ENCODE measurements around the gene RNGTT.

GRCh38 chr6:88609983-88610382, 353.4 kb downstream of the RNGTT start:
- TF ChIP-seq, protein P1, sequence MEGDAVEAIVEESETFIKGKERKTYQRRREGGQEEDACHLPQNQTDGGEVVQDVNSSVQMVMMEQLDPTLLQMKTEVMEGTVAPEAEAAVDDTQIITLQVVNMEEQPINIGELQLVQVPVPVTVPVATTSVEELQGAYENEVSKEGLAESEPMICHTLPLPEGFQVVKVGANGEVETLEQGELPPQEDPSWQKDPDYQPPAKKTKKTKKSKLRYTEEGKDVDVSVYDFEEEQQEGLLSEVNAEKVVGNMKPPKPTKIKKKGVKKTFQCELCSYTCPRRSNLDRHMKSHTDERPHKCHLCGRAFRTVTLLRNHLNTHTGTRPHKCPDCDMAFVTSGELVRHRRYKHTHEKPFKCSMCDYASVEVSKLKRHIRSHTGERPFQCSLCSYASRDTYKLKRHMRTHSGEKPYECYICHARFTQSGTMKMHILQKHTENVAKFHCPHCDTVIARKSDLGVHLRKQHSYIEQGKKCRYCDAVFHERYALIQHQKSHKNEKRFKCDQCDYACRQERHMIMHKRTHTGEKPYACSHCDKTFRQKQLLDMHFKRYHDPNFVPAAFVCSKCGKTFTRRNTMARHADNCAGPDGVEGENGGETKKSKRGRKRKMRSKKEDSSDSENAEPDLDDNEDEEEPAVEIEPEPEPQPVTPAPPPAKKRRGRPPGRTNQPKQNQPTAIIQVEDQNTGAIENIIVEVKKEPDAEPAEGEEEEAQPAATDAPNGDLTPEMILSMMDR (IDR thresholded peaks at IDR 0.05), result no peak
- TF ChIP-seq POLR2A (IDR thresholded peaks at IDR 0.05) (no peak), POLR2AphosphoS5 (IDR thresholded peaks at IDR 0.05) (no peak)

Data from upper lobe of left lung (tissue), 4 donors.